ENCODE data around the gene LCAT.

Gene LCAT

GRCh38 chr16:67969254-67970039, 25.5 kb upstream of the LCAT start:
- TF ChIP-seq CTCF (IDR thresholded peaks at IDR 0.05), result no peak
- H3K36me3 ChIP-seq, result no peaks in the 10 kb centered on the region
- H3K27me3 ChIP-seq, result peaks cover 37% of the 10 kb centered on the region
- H3K4me3 ChIP-seq (ENCODE audit: low read depth in 1 of 2, low read length in 1 of 2), result peak overlapping the region; percentile 74 to 92
- H3K9me3 ChIP-seq, result no peaks in the 10 kb centered on the region
- peaks cover 20% of the 10 kb centered on the region in 2 experiments for H3K4me1 ChIP-seq (ENCODE audit: control insufficient read depth in 1 of 2, insufficient read depth in 1 of 2, low read depth in 1 of 2, low read length in 1 of 2)
- H3K27ac ChIP-seq, result peak overlapping the region; percentile 60

GRCh38 chr16:67968400-67969253, 24.7 kb upstream of the LCAT start, which contains the start of gene SLC12A4:
Gene SLC12A4 (minus strand): TSS chr16:67968637. CDS start chr16:67968553, 84 bp downstream.
- Histone ChIP-seq H3K27me3 (peaks cover 37% of the 10 kb centered on the region), H3K4me3 (ENCODE audit: low read depth in 1 of 2, low read length in 1 of 2) (peak within 1 kb of the TSS; percentile 74 to 92), H3K27ac (peak within 1 kb of the TSS; percentile 60), H3K36me3 (no peaks in the 10 kb centered on the region), H3K4me1 (ENCODE audit: control insufficient read depth in 1 of 2, insufficient read depth in 1 of 2, low read depth in 1 of 2, low read length in 1 of 2) (peaks cover 20% of the 10 kb centered on the region in 2 experiments), H3K9me3 (no peaks in the 10 kb centered on the region)
- TF ChIP-seq CTCF (IDR thresholded peaks at IDR 0.05), result no peak

- peaks cover 20% of the 10 kb centered on the region in 2 experiments for H3K4me1 ChIP-seq (ENCODE audit: control insufficient read depth in 1 of 2, insufficient read depth in 1 of 2, low read depth in 1 of 2, low read length in 1 of 2)
- no peak for TF ChIP-seq CTCF (IDR thresholded peaks at IDR 0.05)
- H3K4me3 ChIP-seq (ENCODE audit: low read depth in 1 of 2, low read length in 1 of 2), result peak overlapping the region; percentile 74 to 92
- H3K27me3 ChIP-seq, result peaks cover 37% of the 10 kb centered on the region
- H3K36me3 ChIP-seq, result no peaks in the 10 kb centered on the region
- H3K27ac ChIP-seq, result peak overlapping the region; percentile 60
- no peaks in the 10 kb centered on the region for H3K9me3 ChIP-seq
Observed at GRCh38 chr16:67967958-67968399, 24.1 kb upstream of the LCAT start.

GRCh38 chr16:67967183-67967957, 23.4 kb upstream of the LCAT start:
- Histone ChIP-seq H3K4me1 (ENCODE audit: control insufficient read depth in 1 of 2, insufficient read depth in 1 of 2, low read depth in 1 of 2, low read length in 1 of 2) (peaks cover 20% of the 10 kb centered on the region in 2 experiments), H3K27me3 (peaks cover 37% of the 10 kb centered on the region), H3K36me3 (no peaks in the 10 kb centered on the region), H3K4me3 (ENCODE audit: low read depth in 1 of 2, low read length in 1 of 2) (peak overlapping the region; percentile 74 to 92), H3K9me3 (no peaks in the 10 kb centered on the region), H3K27ac (peak overlapping the region; percentile 60)
- TF ChIP-seq CTCF (IDR thresholded peaks at IDR 0.05), result no peak

GRCh38 chr16:67966549-67967182, 22.7 kb upstream of the LCAT start:
- H3K36me3 ChIP-seq, result peaks cover 1% of the 10 kb centered on the region
- H3K27ac ChIP-seq, result no peak overlapping the region
- H3K9me3 ChIP-seq, result no peaks in the 10 kb centered on the region
- H3K27me3 ChIP-seq, result peaks cover 37% of the 10 kb centered on the region
- TF ChIP-seq CTCF (IDR thresholded peaks at IDR 0.05), result no peak
- no peak overlapping the region for H3K4me3 ChIP-seq (ENCODE audit: low read depth in 1 of 2, low read length in 1 of 2)
- peaks cover 20% of the 10 kb centered on the region in 2 experiments for H3K4me1 ChIP-seq (ENCODE audit: control insufficient read depth in 1 of 2, insufficient read depth in 1 of 2, low read depth in 1 of 2, low read length in 1 of 2)
